Thoracic aorta (tissue), 2 donors: Measurements from ENCODE around the gene SLC17A9. TPM values are rescaled to one million over a fixed set of nuclear protein-coding genes. Genes with fewer than 3 reads are reported as not detected.

Experiments
- ATAC-seq: fragments of 150-250 bp; one replicate; pipeline ENCODE4 v1.8.0; 2017; ENCODE audit warnings: low read depth; ENCODE audit not compliant: insufficient number of reproducible peaks, low FRiP score
- DNase-seq: peaks from one replicate; pipeline ENCODE4 v3.0.0-alpha.2; 2020; ENCODE audit warnings: low spot score
- H3K27ac ChIP-seq, 2 donors: fragments of 200-600 bp; sonication (generic); 1 replicate in 1 of 2; 2 replicates in 1 of 2; pipeline ENCODE4 v1.5.1; 2016; ENCODE audit warnings: mild to moderate bottlenecking in 2 of 2, moderate library complexity in 2 of 2
- H3K27me3 ChIP-seq: fragments of 200-600 bp; sonication (generic); replicated peaks from 2 replicates; pipeline ENCODE4 v1.6.0; 2016; ENCODE audit warnings: mild to moderate bottlenecking; ENCODE audit not compliant: insufficient read depth
- H3K36me3 ChIP-seq: fragments of 200-600 bp; sonication (generic); one replicate; pipeline ENCODE4 v1.5.1; 2016
- H3K4me1 ChIP-seq, 2 donors: fragments of 200-600 bp; sonication (generic); 1 replicate in 1 of 2; 2 replicates in 1 of 2; pipeline versions ENCODE4 v1.5.1 to v1.6.0; 2016; ENCODE audit warnings: low read depth in 2 of 2, mild to moderate bottlenecking in 1 of 2; ENCODE audit not compliant: control insufficient read depth in 1 of 2
- H3K4me3 ChIP-seq: fragments of 200-600 bp; sonication (generic); 2 replicates; pipeline ENCODE4 v1.5.1; 2016; ENCODE audit warnings: mild to moderate bottlenecking
- H3K9me3 ChIP-seq: fragments of 200-600 bp; sonication (generic); 2 replicates; pipeline ENCODE4 v1.5.1; 2016
- CTCF ChIP-seq: fragments of 200-600 bp; sonication (generic); IDR thresholded peaks from one replicate; pipeline ENCODE4 v1.5.1; 2019; ENCODE audit warnings: antibody characterized with exemption
- total RNA-seq, 2 donors: library from RNA; depleted of rRNA; stranded (reverse); fragments of >200 nt; gene quantifications; one replicate each; pipeline versions ENCODE4 v1.1.0 to v1.2.3, GENCODE V29; 2016

SLC17A9 gene
- total RNA-seq, 2 donors from 2014 or later, result 17.9 to 18.8 TPM

- Histone ChIP-seq H3K36me3 (no peaks in the 10 kb centered on the region), H3K4me3 (no peak overlapping the region), H3K9me3 (no peaks in the 10 kb centered on the region), H3K27me3 (no peaks in the 10 kb centered on the region), H3K4me1 (peaks cover 6 to 11% of the 10 kb centered on the region in 2 donors), H3K27ac (no peak overlapping the region)
- DNase-seq, result no peak
- no peak for ATAC-seq
- TF ChIP-seq CTCF, result no peak
Measured at GRCh38 chr20:62976886-62977285, 24.4 kb downstream of the SLC17A9 start.

GRCh38 chr20:62977613-62978560 is 25.4 kb downstream of the SLC17A9 start:
- TF ChIP-seq CTCF, result no peak
- Histone ChIP-seq H3K4me3 (no peak overlapping the region), H3K27ac (no peak overlapping the region), H3K36me3 (no peaks in the 10 kb centered on the region), H3K9me3 (no peaks in the 10 kb centered on the region), H3K4me1 (peaks cover 2 to 6% of the 10 kb centered on the region in 2 donors), H3K27me3 (no peaks in the 10 kb centered on the region)
- no peak for DNase-seq
- ATAC-seq, result no peak

GRCh38 chr20:62978561-62978943 is 26.0 kb downstream of the SLC17A9 start:
- H3K36me3 ChIP-seq, result no peaks in the 10 kb centered on the region
- H3K27me3 ChIP-seq, result no peaks in the 10 kb centered on the region
- H3K4me3 ChIP-seq, result no peak overlapping the region
- ATAC-seq (no peak), DNase-seq (no peak)
- H3K4me1 ChIP-seq, result no peaks in the 10 kb centered on the region
- TF ChIP-seq CTCF, result no peak
- H3K27ac ChIP-seq, result no peak overlapping the region
- no peaks in the 10 kb centered on the region for H3K9me3 ChIP-seq

GRCh38 chr20:62979310-62979709 is 26.8 kb downstream of the SLC17A9 start:
- ATAC-seq, result no peak
- H3K4me3 ChIP-seq, result no peak overlapping the region
- no peaks in the 10 kb centered on the region for H3K9me3 ChIP-seq
- H3K4me1 ChIP-seq, result no peaks in the 10 kb centered on the region
- H3K27ac ChIP-seq, result no peak overlapping the region
- no peaks in the 10 kb centered on the region for H3K36me3 ChIP-seq
- TF ChIP-seq CTCF, result no peak
- no peaks in the 10 kb centered on the region for H3K27me3 ChIP-seq
- DNase-seq, result no peak

GRCh38 chr20:62979876-62980373 is 27.4 kb downstream of the SLC17A9 start:
- ATAC-seq (no peak), DNase-seq (no peak)
- Histone ChIP-seq H3K27ac (no peak overlapping the region), H3K4me1 (no peaks in the 10 kb centered on the region), H3K27me3 (no peaks in the 10 kb centered on the region), H3K4me3 (no peak overlapping the region), H3K36me3 (no peaks in the 10 kb centered on the region), H3K9me3 (no peaks in the 10 kb centered on the region)
- no peak for TF ChIP-seq CTCF
